Activated naive CD4-positive, alpha-beta T cell treated with anti-CD3 and anti-CD28 coated beads for 36 hours (primary cell): Measurements from ENCODE around the gene HERC5. TPM values are rescaled to one million over a fixed set of nuclear protein-coding genes. Genes with fewer than 3 reads are reported as not detected.

Experiments
- total RNA-seq, 2 experiments: library from RNA; stranded (reverse); gene quantifications; one replicate each; pipeline ENCODE4 v1.2.3, GENCODE V29; 2021

HERC5 gene
- total RNA-seq, 2 experiments from 2014 or later: 38.8 to 39.5 TPM

Other genes starting within 250 kb of the HERC5 start
- 10 to 100 TPM; 54.1 to 55.2 TPM for gene PPM1K, start 172.6 kb upstream of the HERC5 start, total RNA-seq
- gene HERC6, start 78.3 kb upstream of the HERC5 start, total RNA-seq: 10 to 100 TPM in 1 of 2 experiments, 1 to 10 TPM in 1; 9.9 to 10.2 TPM
- gene PYURF, start 66.7 kb downstream of the HERC5 start, total RNA-seq: 10 to 100 TPM; 51.5 to 54.2 TPM
- gene HERC3, start 135.4 kb downstream of the HERC5 start, total RNA-seq: 10 to 100 TPM; 24.4 to 25.8 TPM
- 1 to 10 TPM; 3.5 to 3.9 TPM for gene NAP1L5, start 240.7 kb downstream of the HERC5 start, total RNA-seq